IMR-90 (cell line): ENCODE measurements around the gene SPEG. TPM values are rescaled to one million over a fixed set of nuclear protein-coding genes. Genes with fewer than 3 reads are reported as not detected.

Experiments
- ATAC-seq: fragments of 200-7000 bp; cut with Tn5 transposase; 2 replicates; pipeline ENCODE4 v1.9.1; 2020; ENCODE audit warnings: low read depth, mild to moderate bottlenecking, moderate library complexity
- BruUV-seq: library from RNA; stranded (reverse); fragments of 400-500 nt; replicated peaks from 2 replicates; lab custom pipeline; 2021; lab: Mats Ljungman, UMichigan
- CTCF ChIA-PET: fragments of 300-600 bp; formaldehyde crosslinking; extraction: SDS; loops from one replicate; lab custom pipeline; 2021; ENCODE audit warnings: antibody characterized with exemption; lab: Yijun Ruan, JAX
- POLR2A ChIA-PET: fragments of 300-600 bp; sonication (Branson Sonifier 250); formaldehyde crosslinking; loops from one replicate; lab custom pipeline; 2022; ENCODE audit warnings: antibody characterized with exemption; ENCODE audit not compliant: unreplicated experiment; lab: Charles Lee
- DNase-seq: peaks from one replicate; pipeline ENCODE4 v3.0.0; 2013
- H2AFZ ChIP-seq: replicated peaks from 2 replicates; pipeline ENCODE3; 2013; ENCODE audit warnings: low read length, mild to moderate bottlenecking; ENCODE audit not compliant: poor library complexity
- H2AK5ac ChIP-seq: 2 replicates; pipeline ENCODE4 v1.6.1; 2013; ENCODE audit warnings: low read depth, low read length, inconsistent platforms
- H2AK9ac ChIP-seq: replicated peaks from 2 replicates; pipeline ENCODE3; 2013; ENCODE audit warnings: mild to moderate bottlenecking, low read depth, low read length, moderate library complexity; ENCODE audit not compliant: poor library complexity
- H2BK120ac ChIP-seq: 2 replicates; pipeline ENCODE4 v1.6.1; 2013; ENCODE audit warnings: low read depth, low read length, inconsistent platforms
- H2BK15ac ChIP-seq: 3 replicates; pipeline ENCODE4 v1.6.1; 2013; ENCODE audit warnings: low read depth, low read length, inconsistent platforms
- H2BK20ac ChIP-seq: 2 replicates; pipeline ENCODE4 v1.6.1; 2013; ENCODE audit warnings: low read depth, mild to moderate bottlenecking, inconsistent platforms, low read length, moderate library complexity
- H2BK5ac ChIP-seq: 2 replicates; pipeline ENCODE4 v1.6.1; 2013; ENCODE audit warnings: mild to moderate bottlenecking, low read depth, low read length, inconsistent platforms; ENCODE audit not compliant: poor library complexity, severe bottlenecking
- H3K14ac ChIP-seq: replicated peaks from 2 replicates; pipeline ENCODE4 v1.6.1; 2013; ENCODE audit warnings: low read depth, low read length, inconsistent platforms
- H3K18ac ChIP-seq: 2 replicates; pipeline ENCODE4 v1.6.1; 2013; ENCODE audit warnings: low read depth, low read length, control low read depth
- H3K23ac ChIP-seq: 2 replicates; pipeline ENCODE4 v1.6.1; 2013; ENCODE audit warnings: low read depth, low read length, inconsistent platforms
- H3K27ac ChIP-seq: 2 replicates; pipeline ENCODE4 v1.5.1; 2013; ENCODE audit warnings: mild to moderate bottlenecking, control low read depth, low read length; ENCODE audit not compliant: insufficient read depth
- H3K27me3 ChIP-seq: 2 replicates; pipeline ENCODE4 v1.6.1; 2013; ENCODE audit warnings: low read length; ENCODE audit not compliant: control insufficient read depth, insufficient read depth
- H3K36me3 ChIP-seq: 2 replicates; pipeline ENCODE4 v1.6.1; 2013; ENCODE audit warnings: low read length, mixed read lengths; ENCODE audit not compliant: control insufficient read depth, insufficient read depth
- H3K4ac ChIP-seq: 2 replicates; pipeline ENCODE4 v1.6.1; 2013; ENCODE audit warnings: low read depth, low read length, inconsistent platforms
- H3K4me1 ChIP-seq: 2 replicates; pipeline ENCODE4 v1.6.1; 2013; ENCODE audit warnings: low read length, mixed read lengths; ENCODE audit not compliant: control insufficient read depth, insufficient read depth
- H3K4me2 ChIP-seq: 2 replicates; pipeline ENCODE4 v1.6.1; 2013; ENCODE audit warnings: low read depth, mild to moderate bottlenecking, control low read depth, low read length, moderate library complexity
- H3K4me3 ChIP-seq: 2 replicates; pipeline ENCODE4 v1.5.1; 2013; ENCODE audit warnings: low read depth, mild to moderate bottlenecking, control low read depth, low read length, moderate library complexity; ENCODE audit not compliant: insufficient read depth
- H3K56ac ChIP-seq: 2 replicates; pipeline ENCODE4 v1.6.1; 2013; ENCODE audit warnings: low read length, inconsistent platforms; ENCODE audit not compliant: insufficient read depth; ENCODE audit errors: extremely low read depth
- H3K79me1 ChIP-seq, 2 experiments: 2 replicates each; pipeline ENCODE4 v1.6.1; 2013; ENCODE audit warnings: low read length in 2 of 2, inconsistent platforms in 1 of 2, low read depth in 1 of 2
- H3K9ac ChIP-seq: 2 replicates; pipeline ENCODE4 v1.6.1; 2013; ENCODE audit warnings: low read depth, low read length, control low read depth
- H3K9me1 ChIP-seq: 2 replicates; pipeline ENCODE4 v1.6.1; 2013; ENCODE audit warnings: low read length, inconsistent platforms; ENCODE audit not compliant: insufficient read depth
- H3K9me3 ChIP-seq: 2 replicates; pipeline ENCODE4 v1.6.1; 2013; ENCODE audit warnings: low read length; ENCODE audit not compliant: control insufficient read depth, insufficient read depth
- H4K20me1 ChIP-seq: 2 replicates; pipeline ENCODE4 v1.6.1; 2013; ENCODE audit warnings: low read length, inconsistent platforms; ENCODE audit not compliant: insufficient read depth
- H4K5ac ChIP-seq: 2 replicates; pipeline ENCODE4 v1.6.1; 2013; ENCODE audit warnings: mild to moderate bottlenecking, low read depth, low read length, control low read depth
- H4K8ac ChIP-seq, 2 experiments: 2 replicates each; pipeline ENCODE4 v1.6.1; 2013; ENCODE audit warnings: low read depth in 2 of 2, low read length in 2 of 2, control low read depth in 1 of 2, inconsistent platforms in 1 of 2
- H4K91ac ChIP-seq: 2 replicates; pipeline ENCODE4 v1.6.1; 2013; ENCODE audit warnings: low read depth, low read length, inconsistent platforms; ENCODE audit not compliant: insufficient read depth
- BHLHE40 ChIP-seq: fragments of 150-350 bp; IDR thresholded peaks from 2 replicates; pipeline ENCODE4 v1.6.1; 2016; ENCODE audit warnings: mild to moderate bottlenecking, low read depth, low read length
- CEBPB ChIP-seq: IDR thresholded peaks from 2 replicates; pipeline ENCODE4 v1.6.1; 2012; ENCODE audit warnings: low read depth, low read length, improper control_type of control experiment
- CTCF ChIP-seq: conservative IDR thresholded peaks from 2 replicates; pipeline ENCODE4 v1.5.1; 2012; ENCODE audit warnings: mild to moderate bottlenecking, low read depth, low read length, improper control_type of control experiment
- FOS ChIP-seq: fragments of 150-350 bp; IDR thresholded peaks from 2 replicates; pipeline ENCODE4 v1.6.1; 2016; ENCODE audit warnings: low read depth, low read length
- MAFK ChIP-seq: IDR thresholded peaks from 2 replicates; pipeline ENCODE4 v1.6.1; 2012; ENCODE audit warnings: low read depth, low read length, improper control_type of control experiment
- MAZ ChIP-seq: IDR thresholded peaks from 2 replicates; pipeline ENCODE4 v1.6.1; 2012; ENCODE audit warnings: low read depth, mild to moderate bottlenecking, low read length, improper control_type of control experiment, moderate library complexity, borderline replicate concordance
- MXI1 ChIP-seq: IDR thresholded peaks from 2 replicates; pipeline ENCODE4 v1.6.1; 2012; ENCODE audit warnings: low read depth, mild to moderate bottlenecking, low read length, moderate library complexity, borderline replicate concordance
- NFE2L2 ChIP-seq: fragments of 150-350 bp; IDR thresholded peaks from 2 replicates; pipeline ENCODE4 v1.6.1; 2016; ENCODE audit warnings: low read depth, mild to moderate bottlenecking, low read length
- POLR2A ChIP-seq: IDR thresholded peaks from 2 replicates; pipeline ENCODE4 v1.6.1; 2012; ENCODE audit warnings: mild to moderate bottlenecking, low read depth, low read length
- RAD21 ChIP-seq: IDR thresholded peaks from 2 replicates; pipeline ENCODE4 v1.6.1; 2012; ENCODE audit warnings: low read length, improper control_type of control experiment
- RCOR1 ChIP-seq: IDR thresholded peaks from 2 replicates; pipeline ENCODE4 v1.6.1; 2012; ENCODE audit warnings: mild to moderate bottlenecking, low read length, improper control_type of control experiment; ENCODE audit not compliant: insufficient replicate concordance
- RFX5 ChIP-seq: IDR thresholded peaks from 2 replicates; pipeline ENCODE4 v1.8.0; 2012; ENCODE audit warnings: low read depth, mild to moderate bottlenecking, low read length, moderate library complexity
- SMC3 ChIP-seq: fragments of 150-350 bp; IDR thresholded peaks from 2 replicates; pipeline ENCODE4 v1.6.1; 2016; ENCODE audit warnings: low read depth, mild to moderate bottlenecking, antibody characterized with exemption, low read length, moderate library complexity
- WGBS, 2 experiments: methylation state at CpG; one replicate each; pipeline versions ENCODE4 v1.1.5 to v1.1.7; 2013; ENCODE audit warnings: missing lambda C conversion rate in 2 of 2; ENCODE audit not compliant: insufficient read length in 1 of 2; ENCODE audit errors: extremely low coverage in 2 of 2; 5-methylcytosine and 5-hydroxymethylcytosine counted together
- dilution Hi-C: fragments of 300-500 bp; cut with HindIII; formaldehyde crosslinking; loops from one replicate; pipeline ENCODE4 v1.14.3; 2018; ENCODE audit warnings: low sequenced_read_pairs; ENCODE audit not compliant: unreplicated experiment
- in situ Hi-C: fragments of 300-500 bp; cut with MboI; formaldehyde crosslinking; loops from 3 replicates; pipeline ENCODE4 v1.14.3; 2019; ENCODE audit warnings: low sequenced_read_pairs, inconsistent platforms, mixed read lengths
- intact Hi-C: fragments of 100-400 bp; cut with micrococcal nuclease; formaldehyde crosslinking; loops from 2 replicates; pipeline ENCODE4 v1.10.0; 2022
- polyA plus RNA-seq, 3 experiments: library from polyadenylated mRNA; depleted of rRNA; stranded (reverse); fragments of >200 nt; gene quantifications; 2 replicates each; pipeline ENCODE4 v1.2.3, GENCODE V29; 2012; ENCODE audit warnings: low replicate concordance in 1 of 3
- total RNA-seq: library from RNA; depleted of rRNA; stranded (reverse); fragments of >200 nt; gene quantifications from 2 replicates; pipeline ENCODE4 v1.2.3, GENCODE V29; 2012
- TF ChIP-seq, protein P1 (sequence below): fragments of 150-350 bp; IDR thresholded peaks from 2 replicates; pipeline ENCODE4 v1.6.1; 2017; ENCODE audit warnings: mild to moderate bottlenecking, antibody characterized with exemption, low read length, low read depth
- TF ChIP-seq, protein P2 (sequence below): fragments of 150-350 bp; IDR thresholded peaks from 2 replicates; pipeline ENCODE4 v1.6.1; 2016; ENCODE audit warnings: low read depth, mild to moderate bottlenecking, low read length, moderate library complexity, borderline replicate concordance

Gene SPEG
- total and polyA plus RNA-seq, 2 of the 4 experiments (the other 2 are of a cell fraction), result 6.8 to 81.6 TPM

- Histone ChIP-seq H3K18ac (no peak overlapping the region), H3K23ac (no peak overlapping the region), H2BK120ac (no peak overlapping the region), H3K56ac (no peak overlapping the region), H3K9ac (no peak overlapping the region), H3K27ac (no peak overlapping the region), H2BK5ac (no peak overlapping the region), H3K4me3 (no peak overlapping the region), H3K79me1 (no peaks in the 10 kb centered on the region), H3K14ac (no peak overlapping the region), H3K4me2 (no peak overlapping the region), H4K8ac (no peak overlapping the region), H3K36me3 (no peaks in the 10 kb centered on the region), H2BK20ac (no peak overlapping the region), H4K20me1 (no peaks in the 10 kb centered on the region), H2AFZ (no peak overlapping the region), H4K5ac (no peak overlapping the region), H2AK5ac (no peak overlapping the region), H3K4ac (no peak overlapping the region), H2AK9ac (no peak overlapping the region), H3K9me1 (peaks cover 4% of the 10 kb centered on the region; the same call in 1 of the 2 replicates), H4K91ac (no peak overlapping the region), H3K4me1 (peaks cover 11% of the 10 kb centered on the region), H2BK15ac (no peak overlapping the region), H3K27me3 (peaks cover 5% of the 10 kb centered on the region), H3K9me3 (no peaks in the 10 kb centered on the region)
- in situ Hi-C loops, result no loop called here
- 100% methylated on average over 1 of the region's 3 CpGs; no CpG with 5 or more reads in 1 of the 2 experiments for WGBS, 2 experiments
- ChIA-PET POLR2A (no interaction called here), CTCF (no interaction called here)
- no peak for ATAC-seq
- no TSS peak for BruUV-seq
- DNase-seq, result no peak
- dilution Hi-C loops, result no loop called here
- intact Hi-C loops, result no loop called here
- TF ChIP-seq NFE2L2 (no peak), SMC3 (no peak), MAZ (no peak), FOS (no peak), RAD21 (no peak), MAFK (no peak), MXI1 (no peak), RCOR1 (no peak), CEBPB (no peak), RFX5 (no peak), POLR2A (no peak), CTCF (no peak), BHLHE40 (no peak)
- TF ChIP-seq, protein P1, sequence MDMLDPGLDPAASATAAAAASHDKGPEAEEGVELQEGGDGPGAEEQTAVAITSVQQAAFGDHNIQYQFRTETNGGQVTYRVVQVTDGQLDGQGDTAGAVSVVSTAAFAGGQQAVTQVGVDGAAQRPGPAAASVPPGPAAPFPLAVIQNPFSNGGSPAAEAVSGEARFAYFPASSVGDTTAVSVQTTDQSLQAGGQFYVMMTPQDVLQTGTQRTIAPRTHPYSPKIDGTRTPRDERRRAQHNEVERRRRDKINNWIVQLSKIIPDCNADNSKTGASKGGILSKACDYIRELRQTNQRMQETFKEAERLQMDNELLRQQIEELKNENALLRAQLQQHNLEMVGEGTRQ, result no peak
- TF ChIP-seq, protein P2, sequence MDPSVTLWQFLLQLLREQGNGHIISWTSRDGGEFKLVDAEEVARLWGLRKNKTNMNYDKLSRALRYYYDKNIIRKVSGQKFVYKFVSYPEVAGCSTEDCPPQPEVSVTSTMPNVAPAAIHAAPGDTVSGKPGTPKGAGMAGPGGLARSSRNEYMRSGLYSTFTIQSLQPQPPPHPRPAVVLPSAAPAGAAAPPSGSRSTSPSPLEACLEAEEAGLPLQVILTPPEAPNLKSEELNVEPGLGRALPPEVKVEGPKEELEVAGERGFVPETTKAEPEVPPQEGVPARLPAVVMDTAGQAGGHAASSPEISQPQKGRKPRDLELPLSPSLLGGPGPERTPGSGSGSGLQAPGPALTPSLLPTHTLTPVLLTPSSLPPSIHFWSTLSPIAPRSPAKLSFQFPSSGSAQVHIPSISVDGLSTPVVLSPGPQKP, result no peak
These were observed 39.0 kb upstream of the SPEG start for GRCh38 chr2:219395609-219396008.
